Large intestine (tissue), 3 donors: Measurements from ENCODE around the gene GFM1. TPM values are rescaled to one million over a fixed set of nuclear protein-coding genes. Genes with fewer than 3 reads are reported as not detected.

Experiments used
- DNase-seq, 2 donors: peaks; one replicate each; pipeline versions ENCODE4 v3.0.0 to v3.0.0-alpha.2; 2013
- H3K27ac ChIP-seq: one replicate; pipeline ENCODE4 v1.5.1; 2013; ENCODE audit warnings: low read length
- H3K27me3 ChIP-seq: 2 replicates; pipeline ENCODE4 v1.6.1; 2013; ENCODE audit warnings: low read length; ENCODE audit not compliant: control insufficient read depth, insufficient read depth
- H3K36me3 ChIP-seq: 2 replicates; pipeline ENCODE4 v1.6.1; 2013; ENCODE audit warnings: low read length; ENCODE audit not compliant: control insufficient read depth, insufficient read depth
- H3K4me1 ChIP-seq: one replicate; pipeline ENCODE4 v1.6.1; 2013; ENCODE audit warnings: low read length; ENCODE audit not compliant: control insufficient read depth, insufficient read depth
- H3K4me3 ChIP-seq: one replicate; pipeline ENCODE4 v1.5.1; 2013; ENCODE audit warnings: low read length
- H3K9me3 ChIP-seq: one replicate; pipeline ENCODE4 v1.6.1; 2013; ENCODE audit warnings: mild to moderate bottlenecking, low read depth, low read length, moderate library complexity; ENCODE audit not compliant: control insufficient read depth
- WGBS: methylation state at CpG from one replicate; pipeline ENCODE4 v1.1.5; 2013; ENCODE audit warnings: low lambda C conversion rate; ENCODE audit not compliant: insufficient coverage; 5-methylcytosine and 5-hydroxymethylcytosine counted together
- polyA plus RNA-seq: library from polyadenylated mRNA; unstranded; fragments of 120-200 nt; gene quantifications from one replicate; pipeline ENCODE4 v1.2.1, GENCODE V29; 2013

Gene GFM1
- polyA plus RNA-seq, 1 donor, result 41.8 TPM

DNA sequence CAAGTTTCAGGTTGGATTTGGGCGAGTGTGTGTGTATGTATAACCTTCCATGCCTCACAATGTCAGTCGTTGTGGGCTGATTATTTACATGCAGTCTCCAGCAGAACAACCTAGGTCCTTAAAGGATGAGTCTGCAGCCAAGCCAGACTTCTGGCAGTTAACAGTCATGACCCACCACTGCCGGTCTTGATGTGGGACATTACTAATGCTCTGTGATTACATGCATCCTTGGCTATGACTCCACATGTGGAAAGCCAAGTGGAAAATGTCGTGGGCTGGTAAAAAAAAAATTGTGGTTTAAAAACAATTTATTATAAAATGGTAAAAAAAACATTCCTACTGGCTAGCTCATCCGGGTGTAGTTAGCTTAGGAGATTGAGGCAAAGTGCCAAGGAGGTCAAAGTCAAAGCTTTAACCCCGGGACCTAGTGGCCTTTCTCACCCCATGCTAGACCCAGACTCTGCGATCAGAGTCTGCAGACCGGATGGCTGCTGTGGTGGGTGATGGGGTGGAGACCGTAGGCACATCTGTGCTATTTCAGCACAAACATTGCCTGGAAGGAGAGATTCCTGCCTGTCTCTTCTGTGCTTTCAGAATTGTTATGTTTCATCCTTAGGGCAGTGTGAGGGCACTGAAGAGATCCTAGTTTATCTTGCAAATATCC is 81.2 kb downstream of the GFM1 start:
- Histone ChIP-seq H3K27me3 (no peaks in the 10 kb centered on the region), H3K4me3 (no peak overlapping the region), H3K27ac (peak overlapping the region; percentile 26), H3K4me1 (peaks cover 39% of the 10 kb centered on the region), H3K9me3 (no peaks in the 10 kb centered on the region), H3K36me3 (peaks cover 7% of the 10 kb centered on the region)
- peak in 1 of 2 donors; percentile 49 for DNase-seq
- WGBS, result 75% methylated on average over 1 of the region's 9 CpGs

GRCh38 chr3:158727206-158728060 is 83.1 kb downstream of the GFM1 start:
- no peak overlapping the region for H3K4me3 ChIP-seq
- 24% methylated on average over 5 of the region's 10 CpGs for WGBS
- H3K27ac ChIP-seq, result peak overlapping the region; percentile 3
- H3K27me3 ChIP-seq, result no peaks in the 10 kb centered on the region
- no peaks in the 10 kb centered on the region for H3K9me3 ChIP-seq
- H3K36me3 ChIP-seq, result no peaks in the 10 kb centered on the region
- peaks cover 46% of the 10 kb centered on the region for H3K4me1 ChIP-seq
- peak; percentile 44 to 70 for DNase-seq

GRCh38 chr3:158728061-158728377 is 83.7 kb downstream of the GFM1 start:
- Histone ChIP-seq H3K9me3 (no peaks in the 10 kb centered on the region), H3K27ac (no peak overlapping the region), H3K36me3 (no peaks in the 10 kb centered on the region), H3K4me3 (no peak overlapping the region), H3K27me3 (no peaks in the 10 kb centered on the region), H3K4me1 (peaks cover 43% of the 10 kb centered on the region)
- no peak for DNase-seq
- 58% methylated on average over 4 of the region's 4 CpGs for WGBS

DNA sequence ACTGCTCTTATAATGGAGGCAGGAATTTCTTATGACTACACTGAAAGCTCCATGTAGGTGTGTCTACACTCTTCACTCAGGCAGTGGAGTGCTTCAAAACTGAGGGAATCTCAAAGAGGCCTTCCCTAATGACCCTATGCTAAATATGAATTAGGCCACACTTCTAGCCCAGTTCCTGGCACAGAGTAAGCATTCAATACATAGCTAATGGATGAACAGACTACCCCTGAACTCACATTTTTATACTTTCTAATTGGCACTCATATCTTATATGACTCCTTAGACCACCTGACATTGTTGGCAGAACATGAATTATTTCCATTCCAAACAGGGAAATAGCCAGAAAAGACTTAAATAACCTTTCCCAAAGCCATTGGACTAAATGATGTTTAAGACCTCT is 84.5 kb downstream of the GFM1 start:
- H3K27ac ChIP-seq, result no peak overlapping the region
- no peak overlapping the region for H3K4me3 ChIP-seq
- H3K9me3 ChIP-seq, result no peaks in the 10 kb centered on the region
- H3K36me3 ChIP-seq, result no peaks in the 10 kb centered on the region
- no peak for DNase-seq
- H3K27me3 ChIP-seq, result no peaks in the 10 kb centered on the region
- H3K4me1 ChIP-seq, result peaks cover 42% of the 10 kb centered on the region

- WGBS, result no CpG with 5 or more reads among the region's 14 CpGs
- Histone ChIP-seq H3K9me3 (peaks cover 4% of the 10 kb centered on the region), H3K4me1 (peaks cover 24% of the 10 kb centered on the region), H3K36me3 (peaks cover 5% of the 10 kb centered on the region), H3K27me3 (no peaks in the 10 kb centered on the region), H3K4me3 (peak overlapping the region; percentile 72), H3K27ac (peak overlapping the region; percentile 87)
- no peak for DNase-seq
Observed at GRCh38 chr3:158731486-158731885, 87.2 kb downstream of the GFM1 start.

DNA sequence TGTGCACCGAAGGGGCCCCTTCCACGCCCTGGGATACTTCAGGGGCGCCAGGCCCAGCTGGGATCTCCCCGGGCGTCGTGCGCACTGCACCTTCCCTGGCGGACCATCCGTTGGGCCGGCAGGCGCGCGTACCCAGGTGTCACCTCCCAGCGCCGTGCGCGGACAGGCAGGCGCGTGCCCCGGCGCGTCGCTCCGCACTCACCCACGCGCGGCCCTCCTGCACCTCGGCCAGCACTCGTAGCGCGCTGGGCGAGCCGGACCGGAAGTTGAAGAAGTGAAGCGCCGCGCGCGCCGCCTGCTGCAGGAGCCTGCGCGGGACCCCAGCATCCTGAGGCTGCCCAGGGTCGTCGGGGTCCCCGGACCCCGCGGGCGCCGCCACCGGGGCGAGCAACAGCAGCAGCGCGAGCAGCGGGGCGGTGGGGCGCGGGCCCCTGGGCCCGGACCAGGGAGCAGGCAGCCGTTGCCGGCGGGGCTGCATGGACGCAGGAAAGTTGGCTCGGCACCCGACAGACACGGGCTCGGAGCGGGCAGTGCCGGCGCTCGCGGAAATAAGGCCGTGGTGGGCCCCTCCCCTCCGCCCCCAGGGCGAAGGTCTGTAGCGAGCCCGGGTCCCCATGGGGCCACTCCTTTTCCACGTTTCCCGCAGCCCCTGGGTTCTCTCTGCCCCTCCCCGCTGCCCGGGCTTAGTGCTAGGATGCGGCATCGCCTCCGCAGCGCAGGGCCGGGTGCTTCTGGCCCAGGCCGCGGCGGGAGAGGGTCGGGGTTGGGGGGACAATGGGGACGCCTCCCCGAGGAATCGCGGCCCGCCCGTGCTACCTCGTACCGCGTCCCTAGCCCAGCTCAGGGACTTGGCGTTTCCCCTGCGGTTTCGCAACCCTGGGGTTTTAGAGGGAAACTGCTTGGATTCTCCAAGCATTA is 87.9 kb downstream of the GFM1 start, which contains the start of gene RARRES1:
Gene RARRES1 (minus strand): TSS at position 520 of the 918 bp plus-strand sequence. CDS start 42 bp downstream, at position 478.
- Histone ChIP-seq H3K27me3 (no peaks in the 10 kb centered on the region), H3K27ac (peak within 1 kb of the TSS; percentile 87), H3K4me3 (peak within 1 kb of the TSS; percentile 72), H3K36me3 (peaks cover 5% of the 10 kb centered on the region), H3K4me1 (peaks cover 24% of the 10 kb centered on the region), H3K9me3 (peaks cover 4% of the 10 kb centered on the region)
- no CpG with 5 or more reads among the region's 101 CpGs for WGBS
- peak; percentile 77 to 91 for DNase-seq

DNA sequence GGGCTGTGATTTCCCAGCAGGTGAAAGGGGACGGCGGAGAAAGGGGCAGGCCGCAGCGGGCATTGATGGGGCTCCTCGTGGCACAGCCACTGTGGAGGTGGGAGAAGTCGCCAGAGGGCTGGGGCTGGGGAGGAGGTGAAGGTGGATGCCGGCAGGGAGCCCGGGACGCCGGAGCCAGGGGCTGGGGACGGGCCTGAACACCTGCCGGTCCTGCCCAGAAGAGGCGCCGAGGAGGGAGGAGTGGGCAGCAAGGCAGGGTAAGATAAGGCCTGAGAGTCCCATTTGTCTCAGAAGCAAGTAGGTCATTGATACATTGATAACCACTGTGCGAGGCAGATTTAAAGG is 88.5 kb downstream of the GFM1 start:
- H3K4me3 ChIP-seq, result peak overlapping the region; percentile 72
- H3K27ac ChIP-seq, result peak overlapping the region; percentile 87
- no peak for DNase-seq
- peaks cover 21% of the 10 kb centered on the region for H3K4me1 ChIP-seq
- peaks cover 4% of the 10 kb centered on the region for H3K9me3 ChIP-seq
- H3K36me3 ChIP-seq, result peaks cover 5% of the 10 kb centered on the region
- no peaks in the 10 kb centered on the region for H3K27me3 ChIP-seq
- WGBS, result 40% methylated on average over 1 of the region's 15 CpGs

DNA sequence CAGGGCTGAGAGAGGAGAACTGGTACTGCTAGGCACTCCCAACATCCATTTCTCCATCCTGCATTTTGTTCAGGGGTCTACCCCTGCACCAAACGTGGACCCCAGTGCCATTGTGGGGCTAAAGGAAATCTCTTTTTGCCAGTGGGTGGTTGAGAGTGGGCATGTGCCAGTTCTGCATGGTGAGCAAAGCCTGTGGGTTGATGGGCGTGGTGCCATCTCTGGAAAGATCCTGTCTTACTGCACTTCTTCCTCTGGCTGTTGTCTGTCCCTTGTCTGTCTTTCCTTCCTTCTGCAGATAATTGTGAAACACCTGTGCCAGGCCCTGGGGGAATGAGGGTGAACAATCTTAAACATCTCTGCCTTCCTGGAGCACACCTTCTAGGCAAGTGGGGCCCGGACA is 89.3 kb downstream of the GFM1 start:
- Histone ChIP-seq H3K27ac (no peak overlapping the region), H3K4me1 (peaks cover 18% of the 10 kb centered on the region), H3K27me3 (no peaks in the 10 kb centered on the region), H3K36me3 (peaks cover 5% of the 10 kb centered on the region), H3K9me3 (peaks cover 4% of the 10 kb centered on the region), H3K4me3 (no peak overlapping the region)
- no peak for DNase-seq
- no CpG with 5 or more reads among the region's 3 CpGs for WGBS

DNA sequence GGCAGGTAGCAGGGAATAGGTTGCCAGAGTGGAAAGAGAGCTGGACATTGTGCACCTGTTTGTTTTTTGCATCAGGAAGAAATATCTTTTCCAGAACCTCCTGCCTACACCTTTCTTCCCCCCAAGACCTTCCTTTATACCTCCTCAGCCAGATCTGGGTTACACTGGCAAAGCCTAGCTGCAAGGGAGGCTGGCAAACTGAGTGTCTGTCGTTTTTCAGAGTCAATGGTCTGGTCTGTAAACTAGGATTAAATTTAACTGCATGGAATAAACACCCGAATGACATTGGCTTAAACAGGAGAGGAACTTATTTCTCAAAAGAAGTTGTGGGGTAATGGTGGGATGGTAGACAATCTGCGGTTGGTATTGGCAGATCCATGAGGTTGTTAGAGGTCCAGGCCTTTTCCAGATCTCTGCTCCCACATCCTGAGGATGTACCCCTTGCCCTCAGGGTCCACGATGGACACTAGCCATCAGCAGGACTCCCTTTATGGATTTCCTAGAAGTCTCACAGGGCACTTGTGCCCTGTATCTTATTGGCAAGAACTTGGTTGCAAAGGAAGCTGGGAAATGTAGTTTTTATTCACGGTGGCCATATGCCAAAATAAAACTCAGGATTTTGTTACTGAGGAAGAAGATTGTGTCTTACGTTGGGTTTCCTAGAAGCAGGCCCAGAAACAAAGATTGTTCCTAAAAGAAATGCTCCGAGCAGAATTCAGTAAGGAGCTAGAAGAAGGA is 91.1 kb downstream of the GFM1 start:
- WGBS, result 83% methylated on average over 1 of the region's 7 CpGs
- no peak for DNase-seq
- Histone ChIP-seq H3K27me3 (no peaks in the 10 kb centered on the region), H3K4me3 (no peak overlapping the region), H3K36me3 (peaks cover 5% of the 10 kb centered on the region), H3K4me1 (peaks cover 18% of the 10 kb centered on the region), H3K9me3 (peaks cover 4% of the 10 kb centered on the region), H3K27ac (no peak overlapping the region)

DNA sequence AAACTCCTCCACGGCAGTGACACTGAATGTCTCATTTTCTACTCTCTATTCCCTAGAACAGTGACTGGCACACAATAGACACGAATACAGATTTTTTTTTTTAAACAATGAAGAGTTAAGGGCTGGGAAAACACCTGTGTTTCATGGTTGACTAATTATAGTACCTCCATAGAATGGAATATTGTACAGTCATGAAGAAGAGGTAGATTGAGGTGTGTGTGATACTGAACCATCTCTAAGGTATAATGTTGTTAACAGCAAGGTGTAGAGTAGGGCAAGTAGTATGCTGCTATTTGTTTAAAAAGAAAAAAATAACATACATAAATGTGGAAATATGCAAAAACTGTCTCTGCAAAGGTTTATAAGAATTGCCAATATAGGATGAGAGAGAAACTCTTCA is 93.1 kb downstream of the GFM1 start:
- no peak overlapping the region for H3K27ac ChIP-seq
- no peak overlapping the region for H3K4me3 ChIP-seq
- no peaks in the 10 kb centered on the region for H3K27me3 ChIP-seq
- H3K36me3 ChIP-seq, result peaks cover 7% of the 10 kb centered on the region
- H3K9me3 ChIP-seq, result peaks cover 4% of the 10 kb centered on the region
- WGBS, result no CpG with 5 or more reads among the region's 2 CpGs
- peaks cover 8% of the 10 kb centered on the region for H3K4me1 ChIP-seq
- DNase-seq, result no peak
